SK-N-SH treated with all-trans-retinoic acid at 6 μM for 48 hours (cell line): Measurements from ENCODE around the gene TOMM40.

Source experiments
- ATAC-seq: fragments of 200-7000 bp; cut with Tn5 transposase; 3 replicates; pipeline ENCODE4 v1.9.1; 2020; ENCODE audit warnings: mild to moderate bottlenecking, moderate library complexity
- ARNTL ChIP-seq: fragments of 450-650 bp; formaldehyde crosslinking; IDR thresholded peaks from 2 replicates; pipeline ENCODE4 v1.5.0; 2020; ENCODE audit warnings: low read depth, mild to moderate bottlenecking, moderate library complexity, borderline replicate concordance
- BACH2 ChIP-seq: fragments of 250-450 bp; sonication (Bioruptor Pico); IDR thresholded peaks from 2 replicates; pipeline ENCODE4 v1.9.0; 2021; ENCODE audit warnings: mild to moderate bottlenecking, borderline replicate concordance
- CREB5 ChIP-seq: fragments of 250-450 bp; sonication (Bioruptor Pico); IDR thresholded peaks from 2 replicates; pipeline ENCODE4 v1.5.1; 2020; ENCODE audit warnings: low read depth, mild to moderate bottlenecking, moderate library complexity
- CSDC2 ChIP-seq: fragments of 250-450 bp; sonication (Bioruptor Pico); IDR thresholded peaks from 2 replicates; pipeline ENCODE4 v1.5.0; 2020; ENCODE audit warnings: mild to moderate bottlenecking, moderate library complexity
- ESRRG ChIP-seq: fragments of 250-450 bp; sonication (Bioruptor Pico); IDR thresholded peaks from 2 replicates; pipeline ENCODE4 v1.6.1; 2021; ENCODE audit warnings: mild to moderate bottlenecking
- GLIS3 ChIP-seq: fragments of 250-450 bp; sonication (Bioruptor Pico); IDR thresholded peaks from 2 replicates; pipeline ENCODE4 v1.5.0; 2020; ENCODE audit warnings: mild to moderate bottlenecking, moderate library complexity
- ISL1 ChIP-seq: fragments of 250-450 bp; sonication (Bioruptor Pico); IDR thresholded peaks from 2 replicates; pipeline ENCODE4 v2.1.2; 2022; ENCODE audit warnings: mild to moderate bottlenecking, moderate library complexity
- OSR1 ChIP-seq: fragments of 250-450 bp; sonication (Bioruptor Pico); IDR thresholded peaks from 2 replicates; pipeline ENCODE4 v1.8.0; 2022; ENCODE audit warnings: moderate library complexity, mild to moderate bottlenecking, inconsistent platforms
- PPARA ChIP-seq: fragments of 250-450 bp; sonication (Bioruptor Pico); IDR thresholded peaks from 2 replicates; pipeline ENCODE4 v1.5.0; 2020; ENCODE audit warnings: mild to moderate bottlenecking, borderline replicate concordance
- RARB ChIP-seq: fragments of 250-450 bp; sonication (Bioruptor Pico); IDR thresholded peaks from 2 replicates; pipeline ENCODE4 v1.8.0; 2021; ENCODE audit warnings: mild to moderate bottlenecking, moderate library complexity
- SNAI2 ChIP-seq: fragments of 250-450 bp; sonication (Bioruptor Pico); IDR thresholded peaks from 2 replicates; pipeline ENCODE4 v1.5.0; 2020; ENCODE audit warnings: mild to moderate bottlenecking, moderate library complexity
- TCF4 ChIP-seq: fragments of 250-450 bp; sonication (Bioruptor Pico); IDR thresholded peaks from 2 replicates; pipeline ENCODE4 v1.8.0; 2021; ENCODE audit warnings: mild to moderate bottlenecking, moderate library complexity, borderline replicate concordance
- TOX ChIP-seq: fragments of 250-450 bp; sonication (Bioruptor Pico); IDR thresholded peaks from 2 replicates; pipeline ENCODE4 v1.8.0; 2021; ENCODE audit warnings: mild to moderate bottlenecking, moderate library complexity, borderline replicate concordance
- TSHZ2 ChIP-seq: fragments of 250-450 bp; sonication (Bioruptor Pico); IDR thresholded peaks from 2 replicates; pipeline ENCODE4 v1.5.0; 2020; ENCODE audit warnings: mild to moderate bottlenecking, moderate library complexity
- ZC3H10 ChIP-seq: fragments of 250-450 bp; sonication (Bioruptor Pico); IDR thresholded peaks from 2 replicates; pipeline ENCODE4 v1.5.1; 2021; ENCODE audit warnings: mild to moderate bottlenecking, moderate library complexity
- ZFP3 ChIP-seq: fragments of 250-450 bp; sonication (Bioruptor Pico); IDR thresholded peaks from 2 replicates; pipeline ENCODE4 v1.5.0; 2020; ENCODE audit warnings: mild to moderate bottlenecking, moderate library complexity
- ZNF70 ChIP-seq: fragments of 450-650 bp; formaldehyde crosslinking; IDR thresholded peaks from 2 replicates; pipeline ENCODE4 v1.5.0; 2020; ENCODE audit warnings: mild to moderate bottlenecking, moderate library complexity
- ZNF8 ChIP-seq: fragments of 450-650 bp; formaldehyde crosslinking; IDR thresholded peaks from 2 replicates; pipeline ENCODE4 v1.5.0; 2020; ENCODE audit warnings: mild to moderate bottlenecking, moderate library complexity

Gene TOMM40

GRCh38 chr19:44924243-44924725, 33.2 kb downstream of the TOMM40 start:
- TF ChIP-seq TSHZ2 (CRISPR knock-in tag): no peak
- no peak for TF ChIP-seq PPARA (CRISPR knock-in tag)
- ATAC-seq: no peak

- TF ChIP-seq GLIS3 (CRISPR knock-in tag) (no peak), ZFP3 (no peak), ARNTL (CRISPR knock-in tag) (no peak), TSHZ2 (CRISPR knock-in tag) (no peak), CSDC2 (CRISPR knock-in tag) (no peak), BACH2 (no peak), PPARA (CRISPR knock-in tag) (no peak), ZNF8 (CRISPR knock-in tag) (no peak), CREB5 (CRISPR knock-in tag) (no peak), RARB (CRISPR knock-in tag) (no peak), ZC3H10 (CRISPR knock-in tag) (no peak), TCF4 (CRISPR knock-in tag) (no peak), TOX (CRISPR knock-in tag) (no peak)
- TF ChIP-seq, all 23 proteins: peak for 0
- no peak for ATAC-seq
These were observed 34.2 kb downstream of the TOMM40 start for GRCh38 chr19:44925114-44925891.

GRCh38 chr19:44926245-44927077, 35.4 kb downstream of the TOMM40 start:
- peak; percentile 30 for ATAC-seq

- no peak for TF ChIP-seq TOX (CRISPR knock-in tag)
- no peak for TF ChIP-seq TSHZ2 (CRISPR knock-in tag)
- no peak for TF ChIP-seq TCF4 (CRISPR knock-in tag)
- no peak for TF ChIP-seq BACH2
- TF ChIP-seq ARNTL (CRISPR knock-in tag): no peak
- TF ChIP-seq GLIS3 (CRISPR knock-in tag): no peak
- TF ChIP-seq ESRRG: no peak
- TF ChIP-seq ISL1: no peak
- no peak for TF ChIP-seq ZNF70 (CRISPR knock-in tag)
- no peak for TF ChIP-seq CREB5 (CRISPR knock-in tag)
- TF ChIP-seq ZC3H10 (CRISPR knock-in tag): no peak
- TF ChIP-seq SNAI2 (CRISPR knock-in tag): no peak
- TF ChIP-seq CSDC2 (CRISPR knock-in tag): no peak
- no peak for TF ChIP-seq OSR1
- no peak for TF ChIP-seq PPARA (CRISPR knock-in tag)
- no peak for TF ChIP-seq ZFP3
- TF ChIP-seq ZNF8 (CRISPR knock-in tag): no peak
- ATAC-seq: no peak
These were observed 36.7 kb downstream of the TOMM40 start for GRCh38 chr19:44927746-44928145.
